H1 (cell line): ENCODE results near the gene SRPX. TPM values are rescaled to one million over a fixed set of nuclear protein-coding genes. Genes with fewer than 3 reads are reported as not detected.

Experiments used
- BACH1 ChIP-seq: IDR thresholded peaks from 2 replicates; pipeline ENCODE4 v1.6.1; 2012; ENCODE audit warnings: low read length, improper control_type of control experiment
- E2F6 ChIP-seq: IDR thresholded peaks from 2 replicates; pipeline ENCODE4 v1.6.1; 2012; ENCODE audit warnings: inconsistent platforms
- JUN ChIP-seq: IDR thresholded peaks from 2 replicates; pipeline ENCODE4 v1.6.1; 2011; ENCODE audit warnings: low read depth, mild to moderate bottlenecking, improper control_type of control experiment, low read length
- KDM4A ChIP-seq: IDR thresholded peaks from one replicate; pipeline ENCODE4 v1.7.1; 2012; ENCODE audit warnings: low read depth, mild to moderate bottlenecking, moderate library complexity, low read length, inconsistent platforms; ENCODE audit not compliant: severe bottlenecking
- POLR2A ChIP-seq, 2 experiments: IDR thresholded peaks; 1 replicate in 1 of 2; 2 replicates in 1 of 2; pipeline ENCODE4 v1.6.1; 2011; ENCODE audit warnings: low read depth in 2 of 2, low read length in 2 of 2, mild to moderate bottlenecking in 2 of 2; ENCODE audit errors: control extremely low read depth in 1 of 2
- TAF7 ChIP-seq: optimal IDR thresholded peaks from 2 replicates; pipeline ENCODE3; 2011; ENCODE audit warnings: low read depth, mild to moderate bottlenecking, inconsistent platforms, low read length, moderate library complexity, borderline replicate concordance
- polyA plus RNA-seq, 7 experiments: library from polyadenylated mRNA; depleted of rRNA in 3 of 7; stranded (reverse) in 5 of 7; unstranded in 2 of 7; fragments of >200 nt in 5 of 7; fragments of 200-250 nt in 2 of 7; gene quantifications; 1 replicate in 5 of 7; 2 replicates in 1 of 7; 4 replicates in 1 of 7; pipeline versions ENCODE4 v1.2.1 to v1.2.3, GENCODE V29; 2011 to 2013; ENCODE audit warnings: missing spikeins in 2 of 7, mixed read lengths in 2 of 7
- total RNA-seq: library from RNA; stranded (reverse); fragmentation: NEBNext Ultra II Directional; extraction: Animal tissue kit (Norgen Biotek cat#: 25700); gene quantifications from 2 replicates; pipeline ENCODE4 v1.2.1, GENCODE V29; 2021

The SRPX gene
- total and polyA plus RNA-seq, 2 of the 8 experiments (the other 6 are each of a cell fraction or from before 2014, with no cell fraction given): 7.6 to 10.4 TPM

- no peak for TF ChIP-seq BACH1
- TF ChIP-seq JUN: no peak
- no peak for TF ChIP-seq TAF7
- no peak for TF ChIP-seq POLR2A (IDR thresholded peaks at IDR 0.05; ENCODE audit: control extremely low read depth in 1 of 2, low read depth in 2 of 2, low read length in 2 of 2)
- no peak for TF ChIP-seq KDM4A
- TF ChIP-seq E2F6: no peak
- TF ChIP-seq, all 59 proteins: peak for 0
Observed at GRCh38 chrX:38111196-38111595, 109.5 kb downstream of the SRPX start (continued).
